Ishikawa (cell line): Measurements from ENCODE around the gene KPNA3.

ENCODE experiments used
- CEBPB ChIP-seq: IDR thresholded peaks from 2 replicates; pipeline ENCODE4 v1.6.1; 2012
- CREB1 ChIP-seq: IDR thresholded peaks from 2 replicates; pipeline ENCODE4 v1.6.1; 2012; ENCODE audit warnings: low read depth
- EGR1 ChIP-seq: IDR thresholded peaks from 2 replicates; pipeline ENCODE4 v1.6.1; 2012
- EP300 ChIP-seq: IDR thresholded peaks from 2 replicates; pipeline ENCODE4 v1.6.1; 2012; ENCODE audit warnings: borderline replicate concordance
- FOXM1 ChIP-seq: IDR thresholded peaks from 2 replicates; pipeline ENCODE4 v1.6.1; 2012; ENCODE audit warnings: low read depth, borderline replicate concordance
- NFIC ChIP-seq: IDR thresholded peaks from 2 replicates; pipeline ENCODE4 v1.6.1; 2012
- RAD21 ChIP-seq: IDR thresholded peaks from 2 replicates; pipeline ENCODE4 v1.6.1; 2012; ENCODE audit warnings: low read depth
- REST ChIP-seq: IDR thresholded peaks from 2 replicates; pipeline ENCODE4 v1.6.1; 2012; ENCODE audit warnings: low read depth, mild to moderate bottlenecking
- TAF1 ChIP-seq: IDR thresholded peaks from 2 replicates; pipeline ENCODE4 v1.6.1; 2012; ENCODE audit warnings: low read depth, mild to moderate bottlenecking
- TCF12 ChIP-seq: IDR thresholded peaks from 2 replicates; pipeline ENCODE4 v1.6.1; 2012; ENCODE audit warnings: low read depth
- TEAD4 ChIP-seq: IDR thresholded peaks from 2 replicates; pipeline ENCODE4 v1.6.1; 2012
- YY1 ChIP-seq: IDR thresholded peaks from 2 replicates; pipeline ENCODE4 v1.6.1; 2012; ENCODE audit warnings: low read depth
- ZBTB7A ChIP-seq: IDR thresholded peaks from 2 replicates; pipeline ENCODE4 v1.6.1; 2012; ENCODE audit warnings: low read depth
- TF ChIP-seq, protein P1 (sequence below): IDR thresholded peaks from 2 replicates; pipeline ENCODE4 v1.6.1; 2012
- TF ChIP-seq, protein P2 (sequence below): IDR thresholded peaks from 2 replicates; pipeline ENCODE4 v1.6.1; 2012

The KPNA3 gene

GRCh38 chr13:49669735-49670309, 122.7 kb downstream of the KPNA3 start:
- TF ChIP-seq EP300 (no peak), RAD21 (peak; percentile 85)

- TF ChIP-seq ZBTB7A = no peak
- TF ChIP-seq TAF1 = no peak
- TF ChIP-seq TCF12 = no peak
- TF ChIP-seq TEAD4 = no peak
- TF ChIP-seq, protein P1, sequence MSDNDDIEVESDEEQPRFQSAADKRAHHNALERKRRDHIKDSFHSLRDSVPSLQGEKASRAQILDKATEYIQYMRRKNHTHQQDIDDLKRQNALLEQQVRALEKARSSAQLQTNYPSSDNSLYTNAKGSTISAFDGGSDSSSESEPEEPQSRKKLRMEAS = no peak
- TF ChIP-seq, protein P2, sequence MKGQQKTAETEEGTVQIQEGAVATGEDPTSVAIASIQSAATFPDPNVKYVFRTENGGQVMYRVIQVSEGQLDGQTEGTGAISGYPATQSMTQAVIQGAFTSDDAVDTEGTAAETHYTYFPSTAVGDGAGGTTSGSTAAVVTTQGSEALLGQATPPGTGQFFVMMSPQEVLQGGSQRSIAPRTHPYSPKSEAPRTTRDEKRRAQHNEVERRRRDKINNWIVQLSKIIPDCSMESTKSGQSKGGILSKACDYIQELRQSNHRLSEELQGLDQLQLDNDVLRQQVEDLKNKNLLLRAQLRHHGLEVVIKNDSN = no peak
- no peak for TF ChIP-seq EP300
- no peak for TF ChIP-seq CEBPB
- TF ChIP-seq CREB1 = no peak
- no peak for TF ChIP-seq RAD21
- no peak for TF ChIP-seq REST
- no peak for TF ChIP-seq FOXM1
- TF ChIP-seq NFIC = no peak
- no peak for TF ChIP-seq EGR1
- no peak for TF ChIP-seq YY1
Observed at GRCh38 chr13:49667773-49668172, 124.7 kb downstream of the KPNA3 start.

DNA sequence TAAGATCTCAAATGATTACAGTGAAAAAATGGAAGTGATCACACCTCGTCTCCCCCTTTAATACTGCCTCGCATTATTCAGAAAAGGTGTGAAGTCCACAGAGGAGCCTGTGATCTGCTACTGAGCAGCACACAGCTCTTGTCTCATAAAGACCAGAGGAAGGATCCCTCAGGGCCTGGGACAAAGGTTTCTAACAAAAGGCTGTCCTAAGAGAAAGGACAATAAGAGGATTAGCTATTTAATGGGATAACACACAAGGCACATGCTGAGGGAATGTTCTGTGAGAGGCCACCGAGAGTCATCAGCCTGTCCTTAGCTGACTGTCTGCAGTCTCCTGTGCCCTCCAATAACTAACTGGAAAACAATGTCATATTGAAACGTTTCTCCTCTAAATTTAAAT, 127.9 kb downstream of the KPNA3 start:
- TF ChIP-seq ZBTB7A (no peak), EGR1 (no peak), REST (no peak), RAD21 (no peak), CREB1 (no peak), YY1 (no peak)

DNA sequence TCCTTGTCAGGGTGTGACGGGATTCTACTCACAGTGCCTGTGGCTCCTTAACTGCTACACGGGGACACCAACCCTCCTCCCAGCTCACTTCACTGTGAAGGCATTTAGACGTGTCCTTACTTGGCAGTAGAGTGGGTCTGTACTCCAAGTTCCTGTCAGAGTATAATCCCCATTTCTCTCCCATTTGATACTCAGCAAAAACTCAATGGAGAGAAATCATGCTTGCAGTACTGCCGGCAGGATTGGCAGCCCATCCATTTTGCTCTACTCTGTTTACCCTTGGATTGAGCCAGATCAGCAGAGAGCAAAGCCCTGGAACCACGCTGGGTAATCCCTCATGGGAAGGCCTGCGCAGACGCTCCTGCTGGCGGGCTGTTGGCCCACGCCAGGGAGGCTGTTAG, 135.2 kb downstream of the KPNA3 start:
- TF ChIP-seq, protein P1 = no peak
- no peak for TF ChIP-seq ZBTB7A
- TF ChIP-seq EGR1 = no peak
- no peak for TF ChIP-seq RAD21
- no peak for TF ChIP-seq FOXM1

- no peak for TF ChIP-seq FOXM1
- TF ChIP-seq, protein P2 = no peak
- no peak for TF ChIP-seq CREB1
- no peak for TF ChIP-seq ZBTB7A
- no peak for TF ChIP-seq CEBPB
- TF ChIP-seq RAD21 = no peak
- TF ChIP-seq NFIC = no peak
- TF ChIP-seq EP300 = no peak
- no peak for TF ChIP-seq YY1
- TF ChIP-seq EGR1 = no peak
- no peak for TF ChIP-seq REST
Observed at GRCh38 chr13:49655906-49656305, 136.6 kb downstream of the KPNA3 start.
